ACC112 (cell line): ENCODE data around the gene TMC6.

Experiments
- H2AFZ ChIP-seq: fragments of 200-600 bp; sonication (generic); one replicate; pipeline ENCODE4 v1.6.0; 2017; ENCODE audit warnings: antibody characterized with exemption, low read length; ENCODE audit not compliant: unreplicated experiment
- H3K27ac ChIP-seq: fragments of 200-600 bp; sonication (generic); 2 replicates; pipeline ENCODE4 v1.5.1; 2014; ENCODE audit warnings: low read depth, mild to moderate bottlenecking, antibody characterized with exemption, low read length, moderate library complexity
- H3K27me3 ChIP-seq: fragments of 200-600 bp; sonication (generic); 2 replicates; pipeline ENCODE4 v1.6.1; 2014; ENCODE audit warnings: mild to moderate bottlenecking, antibody characterized with exemption, low read length, moderate library complexity, mixed read lengths; ENCODE audit not compliant: insufficient read depth
- H3K36me3 ChIP-seq: fragments of 200-600 bp; sonication (generic); 2 replicates; pipeline ENCODE4 v1.6.1; 2016; ENCODE audit warnings: mild to moderate bottlenecking, antibody characterized with exemption, low read length, moderate library complexity, mixed read lengths; ENCODE audit not compliant: insufficient read depth
- H3K4me1 ChIP-seq: fragments of 200-600 bp; sonication (generic); one replicate; pipeline ENCODE4 v1.6.1; 2016; ENCODE audit warnings: low read length, mixed read lengths; ENCODE audit not compliant: insufficient read depth, unreplicated experiment, control insufficient read depth
- H3K4me3 ChIP-seq: fragments of 200-600 bp; sonication (generic); 2 replicates; pipeline ENCODE4 v1.5.1; 2014; ENCODE audit warnings: mild to moderate bottlenecking, low read depth, low read length
- H3K79me2 ChIP-seq: fragments of 200-600 bp; sonication (generic); one replicate; pipeline ENCODE4 v1.6.0; 2016; ENCODE audit warnings: low read length; ENCODE audit not compliant: control insufficient read depth, unreplicated experiment, insufficient read depth

The TMC6 gene

DNA sequence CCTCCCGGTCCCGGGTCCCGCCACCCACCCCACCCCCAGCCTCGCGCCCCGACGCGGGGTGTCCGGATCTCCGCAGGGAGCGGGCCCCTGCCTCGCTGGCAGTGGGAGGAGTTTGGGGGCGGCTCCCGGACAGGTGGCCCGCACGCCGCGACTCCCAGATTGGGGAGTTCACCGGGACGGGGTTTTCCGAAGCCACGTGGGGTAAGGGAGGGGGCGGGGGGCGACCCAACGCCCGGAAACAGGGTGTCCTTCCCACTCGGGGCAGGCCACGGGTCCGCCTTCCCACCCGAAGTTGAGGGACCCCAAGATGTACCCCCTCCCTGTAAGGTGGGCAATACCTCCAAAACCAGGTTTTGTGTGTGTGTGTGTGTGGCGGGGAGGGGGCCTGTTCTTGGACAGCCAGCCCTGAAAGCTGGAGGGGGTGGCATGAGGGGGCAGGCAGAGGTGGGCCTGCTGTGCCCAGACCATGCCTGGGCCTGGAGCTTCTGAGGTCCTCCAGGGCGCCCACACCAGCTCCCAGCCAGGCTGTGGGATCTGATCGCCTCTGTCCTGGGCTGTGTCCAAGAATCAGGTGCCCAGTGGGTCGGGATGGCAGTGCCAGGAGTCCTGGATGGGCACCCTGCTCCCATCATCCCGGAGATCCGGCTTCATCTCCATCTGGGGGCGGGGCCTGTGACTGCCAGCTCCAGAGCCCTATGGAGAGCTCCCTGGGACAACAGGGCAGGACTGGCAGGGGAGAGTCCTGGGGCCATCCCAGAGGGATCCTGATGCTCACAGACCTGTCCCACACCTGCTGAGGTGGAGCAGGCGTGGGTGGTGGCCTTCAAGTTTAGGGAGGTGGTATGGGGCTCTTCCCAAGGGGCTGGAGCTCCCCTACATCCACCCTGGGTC, 40.6 kb upstream of the TMC6 start:
- no peaks in the 10 kb centered on the region for H3K36me3 ChIP-seq
- H3K79me2 ChIP-seq = no peaks in the 10 kb centered on the region
- H3K27me3 ChIP-seq = no peaks in the 10 kb centered on the region
- no peaks in the 10 kb centered on the region for H3K4me1 ChIP-seq
- H3K4me3 ChIP-seq = peak overlapping the region; percentile 79
- no peak overlapping the region for H3K27ac ChIP-seq
- H2AFZ ChIP-seq = peak overlapping the region; percentile 45

DNA sequence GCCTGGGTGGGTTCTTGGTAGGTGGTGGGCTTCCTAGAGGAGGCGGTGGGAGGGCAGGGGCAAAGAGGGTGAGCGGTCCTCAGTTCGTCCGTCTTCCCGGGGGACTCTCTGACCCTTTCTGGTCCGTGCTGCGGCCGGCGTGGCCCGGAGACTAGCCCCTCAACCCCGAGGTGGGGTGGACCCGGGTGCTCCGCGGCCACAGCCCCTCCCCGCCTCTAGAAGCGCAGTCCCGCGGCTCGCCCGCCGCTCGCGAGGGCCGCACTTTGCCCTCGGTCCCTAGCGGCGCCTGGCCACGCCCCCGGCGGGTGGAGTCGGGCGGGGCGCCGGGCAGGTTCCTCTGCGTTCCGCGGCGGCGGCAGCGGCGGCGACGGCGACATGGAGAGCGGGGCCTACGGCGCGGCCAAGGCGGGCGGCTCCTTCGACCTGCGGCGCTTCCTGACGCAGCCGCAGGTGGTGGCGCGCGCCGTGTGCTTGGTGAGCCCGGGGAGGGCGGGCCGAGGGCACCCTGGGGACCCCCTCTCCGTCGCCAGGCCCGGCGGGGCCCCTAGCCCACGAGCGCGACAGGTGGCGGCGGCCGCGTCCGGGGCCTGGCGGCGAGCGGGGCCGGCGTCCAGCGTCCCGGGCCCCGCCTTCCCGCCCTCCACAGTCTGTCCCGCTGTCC, 39.8 kb upstream of the TMC6 start, which contains the start of gene SYNGR2:
Gene SYNGR2, plus strand, starts transcription at position 340 of the 661 bp plus-strand sequence. Its CDS starts 36 bp downstream, at position 376.
- H3K27ac ChIP-seq = no peak within 1 kb of the TSS
- no peaks in the 10 kb centered on the region for H3K4me1 ChIP-seq
- no peaks in the 10 kb centered on the region for H3K79me2 ChIP-seq

GRCh38 chr17:78166416-78166815, 37.9 kb upstream of the TMC6 start:
- Histone ChIP-seq H3K4me3 (no peak overlapping the region), H3K36me3 (no peaks in the 10 kb centered on the region), H2AFZ (no peak overlapping the region), H3K27me3 (no peaks in the 10 kb centered on the region), H3K79me2 (no peaks in the 10 kb centered on the region), H3K27ac (no peak overlapping the region), H3K4me1 (no peaks in the 10 kb centered on the region)

More for the DNA sequence above, 39.8 kb upstream of the TMC6 start, which contains the start of gene SYNGR2:
- Histone ChIP-seq H3K4me3 (peak within 1 kb of the TSS; percentile 79), H2AFZ (peak within 1 kb of the TSS; percentile 45), H3K27me3 (no peaks in the 10 kb centered on the region), H3K36me3 (no peaks in the 10 kb centered on the region)

GRCh38 chr17:78164748-78165607, 36.4 kb upstream of the TMC6 start:
- Histone ChIP-seq H3K79me2 (no peaks in the 10 kb centered on the region), H2AFZ (no peak overlapping the region), H3K4me3 (no peak overlapping the region), H3K27me3 (no peaks in the 10 kb centered on the region), H3K27ac (no peak overlapping the region), H3K4me1 (no peaks in the 10 kb centered on the region), H3K36me3 (no peaks in the 10 kb centered on the region)

- no peaks in the 10 kb centered on the region for H3K4me1 ChIP-seq
- no peak overlapping the region for H2AFZ ChIP-seq
- no peaks in the 10 kb centered on the region for H3K79me2 ChIP-seq
- H3K36me3 ChIP-seq = no peaks in the 10 kb centered on the region
- H3K27ac ChIP-seq = no peak overlapping the region
- no peak overlapping the region for H3K4me3 ChIP-seq
- H3K27me3 ChIP-seq = no peaks in the 10 kb centered on the region
These were observed 35.6 kb upstream of the TMC6 start for GRCh38 chr17:78163881-78164747.

DNA sequence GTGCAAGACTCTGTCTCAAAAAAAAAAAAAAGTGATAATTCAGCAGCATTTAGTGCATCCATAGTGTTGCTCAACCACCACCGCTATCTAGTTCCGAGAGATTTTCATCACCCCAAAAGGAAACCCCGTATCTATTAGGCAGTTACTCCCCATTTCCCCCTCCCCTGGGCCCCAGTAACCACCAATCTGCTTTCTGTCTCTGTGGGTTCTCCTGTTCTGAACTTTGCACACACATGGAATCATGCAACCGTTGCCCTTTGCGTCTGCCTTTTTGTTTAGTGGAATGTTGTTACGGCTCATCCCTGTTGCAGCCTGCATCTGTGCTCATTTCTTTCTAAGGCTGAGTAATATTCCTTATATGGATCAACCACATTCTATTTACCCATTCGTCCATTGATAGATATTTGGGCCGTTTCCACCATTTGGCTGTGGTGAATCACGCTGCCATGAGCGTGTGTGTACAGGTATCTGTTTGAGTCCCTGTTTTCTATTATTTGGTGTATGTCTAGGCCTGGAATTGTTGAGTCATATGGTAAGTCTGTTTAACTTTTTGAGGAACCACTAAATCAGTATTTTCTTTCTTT, 31.1 kb upstream of the TMC6 start:
- Histone ChIP-seq H3K27ac (no peak overlapping the region), H3K4me3 (no peak overlapping the region), H2AFZ (no peak overlapping the region)

GRCh38 chr17:78154903-78155811, 26.6 kb upstream of the TMC6 start:
- H3K27me3 ChIP-seq = no peaks in the 10 kb centered on the region
- no peak overlapping the region for H3K27ac ChIP-seq
- H3K4me3 ChIP-seq = no peak overlapping the region
- no peak overlapping the region for H2AFZ ChIP-seq
- no peaks in the 10 kb centered on the region for H3K79me2 ChIP-seq
- H3K36me3 ChIP-seq = no peaks in the 10 kb centered on the region
- peaks cover 6% of the 10 kb centered on the region for H3K4me1 ChIP-seq

More for the DNA sequence above, 31.1 kb upstream of the TMC6 start:
- H3K79me2 ChIP-seq = no peaks in the 10 kb centered on the region
- no peaks in the 10 kb centered on the region for H3K36me3 ChIP-seq
- H3K4me1 ChIP-seq = no peaks in the 10 kb centered on the region
- no peaks in the 10 kb centered on the region for H3K27me3 ChIP-seq

GRCh38 chr17:78151514-78152008, 23.0 kb upstream of the TMC6 start:
- no peak overlapping the region for H3K27ac ChIP-seq
- H3K4me1 ChIP-seq = peaks cover 6% of the 10 kb centered on the region

More at GRCh38 chr17:78151514-78152008, 23.0 kb upstream of the TMC6 start:
- H3K4me3 ChIP-seq = no peak overlapping the region
- no peaks in the 10 kb centered on the region for H3K27me3 ChIP-seq
- no peak overlapping the region for H2AFZ ChIP-seq
- no peaks in the 10 kb centered on the region for H3K36me3 ChIP-seq
- H3K79me2 ChIP-seq = no peaks in the 10 kb centered on the region
